K562 (cell line): Measurements from ENCODE around the gene KCNQ4. TPM values are rescaled to one million over a fixed set of nuclear protein-coding genes. Genes with fewer than 3 reads are reported as not detected.

Experiments used
- ARID4B ChIP-seq: sonication (generic); formaldehyde crosslinking; IDR thresholded peaks from 2 replicates; pipeline ENCODE4 v1.8.0; 2022; ENCODE audit warnings: mild to moderate bottlenecking, missing genetic modification reagents
- CUX1 ChIP-seq: fragments of 200-800 bp; sonication (Bioruptor generic); IDR thresholded peaks from 2 replicates; pipeline ENCODE4 v1.6.1; 2016; ENCODE audit warnings: missing genetic modification characterization, missing compliant biosample characterization
- IRF2 ChIP-seq: sonication (generic); formaldehyde crosslinking; IDR thresholded peaks from 2 replicates; pipeline ENCODE4 v1.8.1; 2022; ENCODE audit warnings: mild to moderate bottlenecking, missing genetic modification reagents
- MAFF ChIP-seq: IDR thresholded peaks from 2 replicates; pipeline ENCODE4 v1.6.1; 2012; ENCODE audit warnings: low read length, improper control_type of control experiment
- MAFK ChIP-seq: IDR thresholded peaks from 2 replicates; pipeline ENCODE4 v1.6.1; 2011; ENCODE audit warnings: low read length, improper control_type of control experiment
- MTF1 ChIP-seq: fragments of 250-450 bp; sonication (Bioruptor Pico); IDR thresholded peaks from 2 replicates; pipeline ENCODE4 v1.9.0; 2021; ENCODE audit warnings: moderate library complexity, mild to moderate bottlenecking, inconsistent platforms, borderline replicate concordance
- NBN ChIP-seq: fragments of 450-650 bp; IDR thresholded peaks from 2 replicates; pipeline ENCODE4 v1.6.1; 2016; ENCODE audit warnings: low read depth, mild to moderate bottlenecking
- NR2F6 ChIP-seq: fragments of 450-650 bp; formaldehyde crosslinking; IDR thresholded peaks from 2 replicates; pipeline ENCODE4 v1.4.0; 2020; ENCODE audit warnings: mild to moderate bottlenecking
- PHF8 ChIP-seq: fragments of 200-600 bp; sonication (generic); IDR thresholded peaks from 2 replicates; pipeline ENCODE4 v1.6.1; 2012; ENCODE audit warnings: mixed run types, mild to moderate bottlenecking, inconsistent platforms, low read length, moderate library complexity, borderline replicate concordance
- RB1 ChIP-seq: fragments of 450-650 bp; IDR thresholded peaks from 2 replicates; pipeline ENCODE4 v1.6.1; 2017; ENCODE audit warnings: low read depth, mild to moderate bottlenecking
- ZBTB43 ChIP-seq: sonication (generic); formaldehyde crosslinking; IDR thresholded peaks from 2 replicates; pipeline ENCODE4 v1.8.0; 2023; ENCODE audit warnings: mild to moderate bottlenecking, missing genetic modification reagents
- ZMIZ1 ChIP-seq, 2 experiments: fragments of 150-350 bp in 1 of 2; IDR thresholded peaks; 2 replicates each; pipeline ENCODE4 v1.6.1; 2012 to 2016; ENCODE audit warnings: low read depth in 2 of 2, low read length in 2 of 2, mild to moderate bottlenecking in 1 of 2, moderate library complexity in 1 of 2
- ZNF175 ChIP-seq: fragments of 200-800 bp; sonication (Bioruptor generic); IDR thresholded peaks from 2 replicates; pipeline ENCODE4 v1.6.1; 2016; ENCODE audit warnings: low read depth, mild to moderate bottlenecking, missing genetic modification characterization, missing compliant biosample characterization
- ZNF316 ChIP-seq: fragments of 450-650 bp; IDR thresholded peaks from 2 replicates; pipeline ENCODE4 v1.6.1; 2016
- polyA plus RNA-seq, 8 experiments: library from polyadenylated mRNA; depleted of rRNA in 4 of 8; stranded (reverse) in 5 of 8; unstranded in 3 of 8; fragments of >200 nt; fragmentation: Nextera tagmentation in 2 of 8; fragmentation: Illumina TruSeq in 1 of 8; extraction: Ambion mirVana in 2 of 8; extraction: Trizol in 1 of 8; gene quantifications; 2 replicates each; pipeline versions ENCODE4 v1.2.1 to v1.2.3, GENCODE V29; 2011 to 2014; ENCODE audit warnings: inconsistent platforms in 1 of 8, missing spikeins in 1 of 8
- total RNA-seq, 7 experiments: library from RNA; depleted of rRNA in 6 of 7; stranded (reverse); fragments of >200 nt in 6 of 7; fragmentation: Illumina TruSeq in 2 of 7; extraction: Trizol in 2 of 7; gene quantifications; 2 replicates each; pipeline versions ENCODE4 v1.2.1 to v1.2.3, GENCODE V29; 2011 to 2021; ENCODE audit warnings: low replicate concordance in 1 of 7

The KCNQ4 gene
- total and polyA plus RNA-seq, 9 of the 15 experiments (the other 6 are each of a cell fraction or from before 2014, with no cell fraction given) = 0.07 to 4.1 (median 0.79) TPM

- TF ChIP-seq CUX1 (no peak), PHF8 (no peak), ZBTB43 (no peak), ARID4B (no peak), ZNF316 (peak; percentile 86), NBN (no peak), ZMIZ1 (IDR thresholded peaks at IDR 0.05; ENCODE audit: low read depth in 2 of 2, low read length in 2 of 2) (no peak), MTF1 (CRISPR knock-in tag) (no peak), NR2F6 (CRISPR knock-in tag) (no peak), MAFK (peak; percentile 44; the same call in 1 of the 2 replicates), MAFF (peak; percentile 50), ZNF175 (CRISPR knock-in tag) (no peak), RB1 (no peak), IRF2 (CRISPR knock-in tag) (no peak)
Measured at GRCh38 chr1:40756523-40756922, 27.1 kb upstream of the KCNQ4 start (continued).
